HFFc6 (cell line): Measurements from ENCODE around the gene FAM168A. TPM values are rescaled to one million over a fixed set of nuclear protein-coding genes. Genes with fewer than 3 reads are reported as not detected.

Experiments used
- DNase-seq: peaks from one replicate; pipeline ENCODE4 v3.0.0-alpha.2; 2018
- H3K27ac Mint-ChIP-seq: 2 replicates; pipeline ENCODE4 v1.8.0; 2020; ENCODE audit warnings: mild to moderate bottlenecking, mixed read lengths
- H3K27me3 Mint-ChIP-seq: 2 replicates; pipeline ENCODE4 v1.8.0; 2021; ENCODE audit warnings: mild to moderate bottlenecking, moderate library complexity, mixed read lengths; ENCODE audit not compliant: insufficient read depth
- H3K36me3 Mint-ChIP-seq: 2 replicates; pipeline ENCODE4 v1.8.0; 2021; ENCODE audit warnings: low read depth, mixed read lengths
- H3K4me1 Mint-ChIP-seq: 2 replicates; pipeline ENCODE4 v1.8.0; 2020; ENCODE audit warnings: low read depth, mixed read lengths
- H3K4me3 Mint-ChIP-seq: 2 replicates; pipeline ENCODE4 v1.8.0; 2020; ENCODE audit warnings: mild to moderate bottlenecking, moderate library complexity, mixed read lengths
- H3K9me3 Mint-ChIP-seq: 2 replicates; pipeline ENCODE4 v1.8.0; 2020; ENCODE audit warnings: mild to moderate bottlenecking, mixed read lengths
- CTCF ChIP-seq: fragments of 200-600 bp; sonication (generic); IDR thresholded peaks from 2 replicates; pipeline ENCODE4 v1.5.0; 2021; ENCODE audit warnings: antibody characterized with exemption, mild to moderate bottlenecking
- total RNA-seq, 6 experiments: library from RNA; stranded (reverse); fragmentation: NEBNext Ultra II Directional; extraction: Animal tissue kit (Norgen Biotek cat#: 25700); gene quantifications; 2 replicates in 1 of 6; 3 replicates in 5 of 6; pipeline ENCODE4 v1.2.3, GENCODE V29; 2021

Gene FAM168A
- total RNA-seq, 6 experiments from 2014 or later = 32.6 to 40.1 (median 38.8) TPM

GRCh38 chr11:73536961-73537360 is 61.0 kb downstream of the FAM168A start:
- H3K27ac Mint-ChIP-seq = no peak overlapping the region
- no peaks in the 10 kb centered on the region for H3K9me3 Mint-ChIP-seq
- H3K36me3 Mint-ChIP-seq = peaks cover 5% of the 10 kb centered on the region; the same call in 1 of the 2 replicates
- no peak for TF ChIP-seq CTCF
- peaks cover 17% of the 10 kb centered on the region for H3K4me1 Mint-ChIP-seq
- no peak for DNase-seq
- H3K27me3 Mint-ChIP-seq = no peaks in the 10 kb centered on the region
- H3K4me3 Mint-ChIP-seq = no peak overlapping the region

- H3K4me3 Mint-ChIP-seq = no peak overlapping the region
- peaks cover 5% of the 10 kb centered on the region; the same call in 1 of the 2 replicates for H3K36me3 Mint-ChIP-seq
- DNase-seq = no peak
- no peak overlapping the region for H3K27ac Mint-ChIP-seq
- no peak for TF ChIP-seq CTCF
- no peaks in the 10 kb centered on the region for H3K9me3 Mint-ChIP-seq
- peaks cover 26% of the 10 kb centered on the region for H3K4me1 Mint-ChIP-seq
- peaks cover 2% of the 10 kb centered on the region for H3K27me3 Mint-ChIP-seq
Observed at GRCh38 chr11:73532310-73532709, 65.6 kb downstream of the FAM168A start.

- H3K27me3 Mint-ChIP-seq = peaks cover 2% of the 10 kb centered on the region
- no peaks in the 10 kb centered on the region for H3K9me3 Mint-ChIP-seq
- H3K4me3 Mint-ChIP-seq = no peak overlapping the region
- no peak for DNase-seq
- no peak overlapping the region for H3K27ac Mint-ChIP-seq
- no peak for TF ChIP-seq CTCF
- peaks cover 35% of the 10 kb centered on the region for H3K4me1 Mint-ChIP-seq
- no peaks in the 10 kb centered on the region for H3K36me3 Mint-ChIP-seq
Observed at GRCh38 chr11:73531386-73531785, 66.5 kb downstream of the FAM168A start.

- no peaks in the 10 kb centered on the region for H3K9me3 Mint-ChIP-seq
- no peak overlapping the region for H3K27ac Mint-ChIP-seq
- peaks cover 2% of the 10 kb centered on the region for H3K27me3 Mint-ChIP-seq
- no peaks in the 10 kb centered on the region for H3K36me3 Mint-ChIP-seq
- peaks cover 37% of the 10 kb centered on the region for H3K4me1 Mint-ChIP-seq
- H3K4me3 Mint-ChIP-seq = no peak overlapping the region
- TF ChIP-seq CTCF = peak; percentile 48; the same call in 1 of the 2 replicates
- DNase-seq = no peak
Observed at GRCh38 chr11:73530109-73530508, 67.8 kb downstream of the FAM168A start.

GRCh38 chr11:73529204-73529530 is 68.7 kb downstream of the FAM168A start:
- H3K4me3 Mint-ChIP-seq = no peak overlapping the region
- H3K36me3 Mint-ChIP-seq = no peaks in the 10 kb centered on the region
- peaks cover 36% of the 10 kb centered on the region for H3K4me1 Mint-ChIP-seq
- peaks cover 2% of the 10 kb centered on the region for H3K27me3 Mint-ChIP-seq
- H3K9me3 Mint-ChIP-seq = no peaks in the 10 kb centered on the region
- no peak for TF ChIP-seq CTCF
- no peak for DNase-seq
- no peak overlapping the region for H3K27ac Mint-ChIP-seq
